Ishikawa (cell line): ENCODE measurements around the gene MLLT3.

Source experiments
- CEBPB ChIP-seq: IDR thresholded peaks from 2 replicates; pipeline ENCODE4 v1.6.1; 2012
- CREB1 ChIP-seq: IDR thresholded peaks from 2 replicates; pipeline ENCODE4 v1.6.1; 2012; ENCODE audit warnings: low read depth
- EGR1 ChIP-seq: IDR thresholded peaks from 2 replicates; pipeline ENCODE4 v1.6.1; 2012
- EP300 ChIP-seq: IDR thresholded peaks from 2 replicates; pipeline ENCODE4 v1.6.1; 2012; ENCODE audit warnings: borderline replicate concordance
- FOXM1 ChIP-seq: IDR thresholded peaks from 2 replicates; pipeline ENCODE4 v1.6.1; 2012; ENCODE audit warnings: low read depth, borderline replicate concordance
- MAX ChIP-seq: IDR thresholded peaks from 2 replicates; pipeline ENCODE4 v1.6.1; 2012
- NFIC ChIP-seq: IDR thresholded peaks from 2 replicates; pipeline ENCODE4 v1.6.1; 2012
- RAD21 ChIP-seq: IDR thresholded peaks from 2 replicates; pipeline ENCODE4 v1.6.1; 2012; ENCODE audit warnings: low read depth
- REST ChIP-seq: IDR thresholded peaks from 2 replicates; pipeline ENCODE4 v1.6.1; 2012; ENCODE audit warnings: low read depth, mild to moderate bottlenecking
- TAF1 ChIP-seq: IDR thresholded peaks from 2 replicates; pipeline ENCODE4 v1.6.1; 2012; ENCODE audit warnings: low read depth, mild to moderate bottlenecking
- TCF12 ChIP-seq: IDR thresholded peaks from 2 replicates; pipeline ENCODE4 v1.6.1; 2012; ENCODE audit warnings: low read depth
- TEAD4 ChIP-seq: IDR thresholded peaks from 2 replicates; pipeline ENCODE4 v1.6.1; 2012
- YY1 ChIP-seq: IDR thresholded peaks from 2 replicates; pipeline ENCODE4 v1.6.1; 2012; ENCODE audit warnings: low read depth
- ZBTB7A ChIP-seq: IDR thresholded peaks from 2 replicates; pipeline ENCODE4 v1.6.1; 2012; ENCODE audit warnings: low read depth
- TF ChIP-seq, protein P1 (sequence below): IDR thresholded peaks from 2 replicates; pipeline ENCODE4 v1.6.1; 2012

Gene MLLT3

DNA sequence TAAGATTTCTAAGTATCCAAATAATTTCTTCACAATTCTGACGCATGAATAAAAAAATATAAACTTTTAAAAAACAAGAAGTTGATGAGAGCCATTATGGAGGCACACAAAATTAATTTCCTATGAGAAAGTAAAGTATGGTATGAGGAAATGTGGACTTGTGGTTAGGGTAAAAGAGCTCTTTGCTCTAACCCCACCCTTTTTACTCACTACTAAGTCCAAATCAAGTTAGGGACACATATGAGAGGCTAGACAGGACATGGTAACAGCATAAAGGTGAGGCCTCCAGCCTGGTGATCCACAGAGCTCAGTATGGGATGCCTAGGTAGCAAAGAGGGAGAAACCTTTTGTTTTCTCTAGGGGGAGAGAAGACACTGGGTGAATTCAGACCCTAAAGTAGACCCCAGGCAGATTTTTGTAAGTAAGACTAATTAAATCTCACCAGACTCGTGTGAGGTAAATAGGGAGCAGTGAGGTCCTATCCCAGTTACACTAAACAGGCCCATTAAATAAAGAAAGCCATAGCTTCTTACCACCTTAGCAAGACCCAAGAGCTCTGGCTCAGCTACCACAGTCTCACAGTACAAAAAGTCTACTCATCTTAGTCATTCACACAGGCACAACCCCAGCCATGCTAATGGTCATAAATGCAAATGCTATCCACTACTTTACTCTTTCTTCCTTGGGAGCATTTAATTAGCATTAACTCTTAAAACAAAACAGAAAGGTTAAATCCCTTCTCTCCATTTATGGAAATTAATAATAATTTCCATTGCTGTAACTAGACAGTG lies 42.6 kb downstream of the MLLT3 start:
- TF ChIP-seq TAF1, result no peak
- no peak for TF ChIP-seq CEBPB
- no peak for TF ChIP-seq ZBTB7A
- TF ChIP-seq FOXM1, result no peak
- no peak for TF ChIP-seq RAD21
- TF ChIP-seq TCF12, result no peak
- TF ChIP-seq YY1, result no peak
- no peak for TF ChIP-seq CREB1
- TF ChIP-seq TEAD4, result no peak
- no peak for TF ChIP-seq EGR1
- TF ChIP-seq NFIC, result no peak
- no peak for TF ChIP-seq EP300
- no peak for TF ChIP-seq MAX
- no peak for TF ChIP-seq REST
- TF ChIP-seq, protein P1, sequence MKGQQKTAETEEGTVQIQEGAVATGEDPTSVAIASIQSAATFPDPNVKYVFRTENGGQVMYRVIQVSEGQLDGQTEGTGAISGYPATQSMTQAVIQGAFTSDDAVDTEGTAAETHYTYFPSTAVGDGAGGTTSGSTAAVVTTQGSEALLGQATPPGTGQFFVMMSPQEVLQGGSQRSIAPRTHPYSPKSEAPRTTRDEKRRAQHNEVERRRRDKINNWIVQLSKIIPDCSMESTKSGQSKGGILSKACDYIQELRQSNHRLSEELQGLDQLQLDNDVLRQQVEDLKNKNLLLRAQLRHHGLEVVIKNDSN, result no peak

DNA sequence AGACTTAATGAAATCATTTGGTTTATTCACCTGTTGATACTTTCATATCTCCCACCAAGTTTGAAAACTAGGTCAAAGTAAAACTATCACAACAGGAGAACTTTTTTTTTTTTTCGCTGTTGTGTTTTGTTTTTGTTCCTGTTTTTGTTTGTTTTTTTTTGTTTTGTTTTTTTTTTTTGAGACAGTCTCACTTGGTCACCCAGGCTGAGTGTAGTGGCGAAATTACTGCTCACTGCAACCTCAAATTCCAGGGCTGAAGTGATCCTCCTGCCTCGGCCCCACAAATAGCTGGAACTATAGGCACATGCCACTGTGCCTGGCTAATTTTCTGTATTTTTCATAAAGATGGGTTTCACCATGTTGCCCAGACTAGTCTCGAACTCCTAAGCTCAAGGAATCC lies 49.3 kb downstream of the MLLT3 start:
- TF ChIP-seq, protein P1, result no peak
- TF ChIP-seq REST (no peak), FOXM1 (no peak), EP300 (no peak), YY1 (no peak), ZBTB7A (no peak), CEBPB (no peak), MAX (no peak), CREB1 (no peak), TAF1 (no peak)

DNA sequence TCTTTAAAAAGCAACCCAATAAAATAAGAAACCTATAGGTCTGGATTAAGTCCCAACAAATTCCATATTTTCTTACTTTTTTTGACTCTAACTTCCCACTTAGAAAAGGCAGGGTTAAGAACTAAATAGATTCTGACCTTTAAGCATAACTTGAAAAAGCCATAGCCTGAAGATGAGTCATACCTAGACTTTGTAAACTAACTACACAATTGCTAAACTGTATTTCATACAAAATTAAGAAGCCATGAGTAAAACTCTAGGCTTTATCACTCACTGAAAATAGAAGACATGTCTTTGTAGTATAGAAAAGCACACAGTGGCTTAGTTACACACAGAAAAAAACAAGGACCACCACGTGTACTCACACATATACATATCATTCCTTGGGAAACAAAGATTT lies 51.5 kb downstream of the MLLT3 start:
- no peak for TF ChIP-seq CREB1
- TF ChIP-seq TAF1, result no peak
- TF ChIP-seq YY1, result no peak
- TF ChIP-seq CEBPB, result no peak
- TF ChIP-seq FOXM1, result no peak
- no peak for TF ChIP-seq NFIC
- no peak for TF ChIP-seq EGR1
- TF ChIP-seq TEAD4, result no peak
- no peak for TF ChIP-seq REST
- TF ChIP-seq, protein P1, result no peak
- no peak for TF ChIP-seq ZBTB7A
- TF ChIP-seq RAD21, result no peak
- TF ChIP-seq TCF12, result no peak

- TF ChIP-seq CEBPB (no peak), REST (no peak), TCF12 (no peak), FOXM1 (no peak), CREB1 (no peak)
Observed at GRCh38 chr9:20570087-20570486, 52.2 kb downstream of the MLLT3 start.
